Activated CD8-positive, alpha-beta memory T cell treated with anti-CD3 and anti-CD28 coated beads, Interleukin-2, amount 50 U/mL, for 1 hour (primary cell): ENCODE data around the gene ZMIZ1.

Experiments used
- DNase-seq: peaks from one replicate; pipeline ENCODE4 v3.0.0-alpha.2; 2020; ENCODE audit errors: extremely low read depth

Gene ZMIZ1

GRCh38 chr10:79050896-79051555 is 17.7 kb upstream of the ZMIZ1 start:
- no peak for DNase-seq

- DNase-seq, result no peak
Observed at GRCh38 chr10:79051766-79052165, 17.0 kb upstream of the ZMIZ1 start.

- no peak for DNase-seq
Observed at GRCh38 chr10:79052291-79053080, 16.3 kb upstream of the ZMIZ1 start.

GRCh38 chr10:79053081-79053434 is 15.7 kb upstream of the ZMIZ1 start:
- no peak for DNase-seq

- DNase-seq, result no peak
Observed at GRCh38 chr10:79053481-79054202, 15.1 kb upstream of the ZMIZ1 start.

GRCh38 chr10:79054203-79055099 is 14.3 kb upstream of the ZMIZ1 start:
- DNase-seq, result no peak

- no peak for DNase-seq
Observed at GRCh38 chr10:79055100-79055782, 13.5 kb upstream of the ZMIZ1 start.

- no peak for DNase-seq
Observed at GRCh38 chr10:79055892-79056291, 12.9 kb upstream of the ZMIZ1 start.

- no peak for DNase-seq
Observed at GRCh38 chr10:79056361-79056735, 12.4 kb upstream of the ZMIZ1 start.

GRCh38 chr10:79056736-79057391 is 11.9 kb upstream of the ZMIZ1 start:
- no peak for DNase-seq

- DNase-seq, result no peak
Observed at GRCh38 chr10:79057481-79058275, 11.1 kb upstream of the ZMIZ1 start.

- no peak for DNase-seq
Observed at GRCh38 chr10:79058899-79059841, 9.6 kb upstream of the ZMIZ1 start.

GRCh38 chr10:79059859-79060379 is 8.8 kb upstream of the ZMIZ1 start:
- no peak for DNase-seq

GRCh38 chr10:79060641-79061255 is 8.0 kb upstream of the ZMIZ1 start:
- DNase-seq, result no peak

- DNase-seq, result no peak
Observed at GRCh38 chr10:79061441-79062315, 7.1 kb upstream of the ZMIZ1 start.

- no peak for DNase-seq
Observed at GRCh38 chr10:79063071-79063491, 5.7 kb upstream of the ZMIZ1 start.
